Esophagus muscularis mucosa (tissue), 3 donors: ENCODE data around the gene FBXO24.

Experiments used
- POLR2A ChIP-seq: fragments of 450-650 bp; IDR thresholded peaks from one replicate; pipeline ENCODE4 v1.6.1; 2017; ENCODE audit warnings: antibody characterized with exemption, moderate library complexity, mild to moderate bottlenecking, low read depth
- TF ChIP-seq, protein P1 (sequence below), 3 experiments: fragments of 200-600 bp in 2 of 3; fragments of 450-650 bp in 1 of 3; sonication (generic) in 2 of 3; IDR thresholded peaks; one replicate each; pipeline ENCODE4 v1.5.1; 2017 to 2019; ENCODE audit warnings: antibody characterized with exemption in 3 of 3, mild to moderate bottlenecking in 2 of 3, moderate library complexity in 1 of 3

DNA sequence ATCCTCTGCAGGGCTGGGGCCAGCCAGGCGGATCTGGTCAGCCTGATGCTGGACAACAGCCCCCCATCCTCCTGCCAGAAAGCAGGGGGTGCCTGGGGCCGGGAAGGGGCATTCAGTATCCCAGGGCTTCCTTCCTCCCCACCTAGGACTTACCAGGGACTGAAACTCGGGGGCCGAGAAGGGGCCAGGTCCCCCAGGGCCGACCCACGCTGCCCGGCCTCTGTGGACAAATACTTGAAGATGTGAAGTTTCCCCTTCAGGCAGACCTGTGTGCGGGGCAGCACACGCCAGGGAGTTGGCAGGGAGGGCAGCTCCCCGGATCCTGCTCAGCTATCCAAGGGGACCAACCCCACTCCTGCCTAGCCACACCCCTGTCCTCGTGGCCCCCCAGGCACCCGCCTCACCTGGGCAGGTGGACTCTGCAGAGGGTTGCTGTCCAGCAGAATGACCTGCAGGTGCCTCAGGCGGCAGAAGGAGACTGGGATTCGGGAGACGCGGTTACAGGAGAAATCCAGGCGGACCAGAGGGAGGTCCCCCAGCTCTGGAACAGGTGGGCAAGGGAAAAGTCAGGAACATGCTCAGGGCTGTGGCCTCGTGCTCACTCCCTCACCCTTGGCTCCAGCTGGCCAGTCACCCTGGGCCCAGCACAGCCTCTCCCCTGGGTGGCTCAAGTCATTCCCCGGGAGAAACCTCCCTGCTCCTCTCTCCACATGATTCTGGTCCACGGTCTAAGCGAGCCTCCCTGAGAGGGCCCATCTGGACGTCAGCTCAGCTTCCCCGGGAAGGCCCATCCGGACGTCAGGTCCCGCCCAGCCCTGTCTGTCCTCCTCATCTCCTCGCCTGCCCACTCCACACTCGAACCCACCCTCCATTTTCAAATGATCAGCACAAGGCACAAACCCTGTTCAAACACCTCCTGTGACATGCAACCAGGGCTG is 7.6 kb upstream of the FBXO24 start:
- no peak for TF ChIP-seq POLR2A
- TF ChIP-seq, protein P1, sequence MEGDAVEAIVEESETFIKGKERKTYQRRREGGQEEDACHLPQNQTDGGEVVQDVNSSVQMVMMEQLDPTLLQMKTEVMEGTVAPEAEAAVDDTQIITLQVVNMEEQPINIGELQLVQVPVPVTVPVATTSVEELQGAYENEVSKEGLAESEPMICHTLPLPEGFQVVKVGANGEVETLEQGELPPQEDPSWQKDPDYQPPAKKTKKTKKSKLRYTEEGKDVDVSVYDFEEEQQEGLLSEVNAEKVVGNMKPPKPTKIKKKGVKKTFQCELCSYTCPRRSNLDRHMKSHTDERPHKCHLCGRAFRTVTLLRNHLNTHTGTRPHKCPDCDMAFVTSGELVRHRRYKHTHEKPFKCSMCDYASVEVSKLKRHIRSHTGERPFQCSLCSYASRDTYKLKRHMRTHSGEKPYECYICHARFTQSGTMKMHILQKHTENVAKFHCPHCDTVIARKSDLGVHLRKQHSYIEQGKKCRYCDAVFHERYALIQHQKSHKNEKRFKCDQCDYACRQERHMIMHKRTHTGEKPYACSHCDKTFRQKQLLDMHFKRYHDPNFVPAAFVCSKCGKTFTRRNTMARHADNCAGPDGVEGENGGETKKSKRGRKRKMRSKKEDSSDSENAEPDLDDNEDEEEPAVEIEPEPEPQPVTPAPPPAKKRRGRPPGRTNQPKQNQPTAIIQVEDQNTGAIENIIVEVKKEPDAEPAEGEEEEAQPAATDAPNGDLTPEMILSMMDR (IDR thresholded peaks at IDR 0.05), result no peak
